Fibroblast of lung (primary cell): ENCODE results near the gene PADI1.

Experiments
- CTCF ChIP-seq, 2 donors: IDR thresholded peaks in 1 of 2; conservative IDR thresholded peaks in 1 of 2; 1 replicate in 1 of 2; 2 replicates in 1 of 2; pipeline ENCODE4 v1.5.1; 2011 to 2012; ENCODE audit warnings: low read length in 2 of 2, control low read depth in 1 of 2, inconsistent platforms in 1 of 2, low read depth in 1 of 2, mild to moderate bottlenecking in 1 of 2
- EZH2 ChIP-seq: IDR thresholded peaks from 2 replicates; pipeline ENCODE4 v1.5.1; 2012; ENCODE audit warnings: low read length, control low read depth, mild to moderate bottlenecking; ENCODE audit errors: missing control alignments

- TF ChIP-seq EZH2 (no peak), CTCF (conservative IDR thresholded peaks at IDR 0.05 in 1 of 2, IDR thresholded peaks at IDR 0.05 in 1 of 2; ENCODE audit: low read depth in 1 of 2, low read length in 2 of 2) (no peak)
These were observed 14.6 kb upstream of the PADI1 start for GRCh38 chr1:17190010-17190995.
